ENCODE measurements around the gene ACVR1B.

The ACVR1B gene

GRCh38 chr12:52026263-52026662 is 74.8 kb downstream of the ACVR1B start:
- no peak for DNase-seq

GRCh38 chr12:52027085-52027843 is 75.8 kb downstream of the ACVR1B start:
- no peak for DNase-seq

- DNase-seq, result peak; percentile 87
Measured at GRCh38 chr12:52029685-52030084, 78.2 kb downstream of the ACVR1B start.

GRCh38 chr12:52032446-52032803 is 80.9 kb downstream of the ACVR1B start:
- DNase-seq, result peak; percentile 85

GRCh38 chr12:52032804-52033445 is 81.4 kb downstream of the ACVR1B start:
- DNase-seq, result peak; percentile 98

- DNase-seq, result no peak
Measured at GRCh38 chr12:52033446-52034140, 82.1 kb downstream of the ACVR1B start.

GRCh38 chr12:52035190-52035589 is 83.7 kb downstream of the ACVR1B start:
- DNase-seq, result peak; percentile 40

GRCh38 chr12:52035926-52036325 is 84.4 kb downstream of the ACVR1B start:
- DNase-seq, result no peak

- DNase-seq, result peak; percentile 88
Measured at GRCh38 chr12:52036587-52037171, 85.2 kb downstream of the ACVR1B start.

- DNase-seq, result peak; percentile 86
Measured at GRCh38 chr12:52037248-52037861, 85.9 kb downstream of the ACVR1B start.

- no peak for DNase-seq
Measured at GRCh38 chr12:52038447-52038846, 86.9 kb downstream of the ACVR1B start.

- DNase-seq, result no peak
Measured at GRCh38 chr12:52041035-52041434, 89.5 kb downstream of the ACVR1B start.

- DNase-seq, result no peak
Measured at GRCh38 chr12:52041695-52042123, 90.2 kb downstream of the ACVR1B start.

GRCh38 chr12:52042706-52043385 is 91.3 kb downstream of the ACVR1B start:
- no peak for DNase-seq

GRCh38 chr12:52043386-52044212 is 92.1 kb downstream of the ACVR1B start:
- no peak for DNase-seq

- DNase-seq, result peak; percentile 34
Measured at GRCh38 chr12:52044292-52044983, 92.9 kb downstream of the ACVR1B start.

GRCh38 chr12:52045794-52046199 is 94.3 kb downstream of the ACVR1B start:
- no peak for DNase-seq

Data from eye (tissue), 1 donor.